HUES64 (cell line): ENCODE data around the gene YJEFN3. TPM values are rescaled to one million over a fixed set of nuclear protein-coding genes. Genes with fewer than 3 reads are reported as not detected.

ENCODE experiments used
- H3K27ac ChIP-seq: 2 replicates; pipeline ENCODE4 v1.7.0; 2013; ENCODE audit warnings: low read depth, low read length, inconsistent platforms
- H3K27me3 ChIP-seq: 2 replicates; pipeline ENCODE4 v1.6.1; 2013; ENCODE audit warnings: mild to moderate bottlenecking, low read length; ENCODE audit not compliant: insufficient read depth
- H3K36me3 ChIP-seq: 2 replicates; pipeline ENCODE4 v1.6.1; 2013; ENCODE audit warnings: mild to moderate bottlenecking, low read length; ENCODE audit not compliant: insufficient read depth
- H3K4me1 ChIP-seq: 2 replicates; pipeline ENCODE4 v1.6.1; 2013; ENCODE audit warnings: mild to moderate bottlenecking, low read length, moderate library complexity; ENCODE audit not compliant: insufficient read depth
- H3K4me3 ChIP-seq: 2 replicates; pipeline ENCODE4 v1.5.1; 2013; ENCODE audit warnings: mild to moderate bottlenecking, low read length, moderate library complexity
- H3K9ac ChIP-seq: 2 replicates; pipeline ENCODE4 v1.6.1; 2013; ENCODE audit warnings: mild to moderate bottlenecking, low read depth, low read length
- H3K9me3 ChIP-seq: 2 replicates; pipeline ENCODE4 v1.6.1; 2013; ENCODE audit warnings: low read depth, low read length; ENCODE audit not compliant: insufficient read depth
- WGBS: fragments of 150-250, 120-280 bp; methylation state at CpG from one replicate; pipeline ENCODE4 v1.1.7; 2013; ENCODE audit warnings: missing lambda C conversion rate; 5-methylcytosine and 5-hydroxymethylcytosine counted together
- polyA plus RNA-seq, 2 experiments: library from polyadenylated mRNA; stranded (reverse); fragments of 50-300 nt; gene quantifications; one replicate each; pipeline ENCODE4 v1.2.3, GENCODE V29; 2013

The YJEFN3 gene
- 3.3 TPM for polyA plus RNA-seq (2013, experiment 1 of 2)
- polyA plus RNA-seq (2013, experiment 2 of 2), result 2.7 TPM

DNA sequence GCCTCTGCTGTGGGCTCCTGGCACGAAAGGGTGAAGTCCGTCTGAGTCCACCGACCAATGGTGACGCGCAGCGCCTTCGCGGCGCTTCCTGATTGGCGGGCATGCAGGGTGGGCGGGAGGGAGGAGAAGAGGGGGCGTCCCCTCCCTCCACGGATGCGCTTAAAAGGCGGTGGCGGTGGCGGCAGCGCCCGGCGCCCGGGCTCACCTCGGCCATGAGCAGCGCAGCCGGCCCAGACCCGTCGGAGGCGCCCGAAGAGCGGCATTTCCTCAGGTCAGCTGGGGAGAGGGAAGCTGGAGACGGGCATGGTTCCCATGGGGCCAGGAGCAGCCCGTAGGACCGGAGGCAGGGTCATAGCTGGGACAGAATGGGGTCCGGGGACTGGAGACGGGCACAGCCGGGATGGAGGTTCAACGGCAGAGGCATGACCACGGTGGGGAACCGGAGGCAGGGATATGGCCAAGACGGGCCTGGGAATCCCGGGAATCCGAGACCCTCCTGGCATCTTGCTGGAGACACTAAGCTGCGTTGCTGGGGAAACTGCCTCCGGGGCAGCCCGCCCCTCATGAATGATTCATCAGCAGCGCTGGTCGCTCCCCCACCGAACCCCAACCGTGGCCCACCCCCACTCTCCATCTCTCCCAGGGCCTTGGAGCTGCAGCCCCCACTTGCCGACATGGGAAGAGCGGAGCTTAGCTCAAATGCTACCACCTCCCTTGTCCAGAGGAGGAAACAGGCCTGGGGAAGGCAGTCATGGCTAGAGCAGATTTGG is at the start of gene YJEFN3:
YJEFN3 (plus strand) TSS at position 191 of the 770 bp plus-strand sequence; CDS start at position 213, 22 bp downstream.
- H3K36me3 ChIP-seq, result peaks cover 33% of the 10 kb centered on the region
- H3K4me3 ChIP-seq, result no peak within 1 kb of the TSS
- no peaks in the 10 kb centered on the region for H3K27me3 ChIP-seq
- no peak within 1 kb of the TSS for H3K27ac ChIP-seq
- no peaks in the 10 kb centered on the region for H3K9me3 ChIP-seq
- WGBS, result 91% methylated on average over 50 of the region's 50 CpGs
- no peak within 1 kb of the TSS for H3K9ac ChIP-seq
- H3K4me1 ChIP-seq, result no peaks in the 10 kb centered on the region

DNA sequence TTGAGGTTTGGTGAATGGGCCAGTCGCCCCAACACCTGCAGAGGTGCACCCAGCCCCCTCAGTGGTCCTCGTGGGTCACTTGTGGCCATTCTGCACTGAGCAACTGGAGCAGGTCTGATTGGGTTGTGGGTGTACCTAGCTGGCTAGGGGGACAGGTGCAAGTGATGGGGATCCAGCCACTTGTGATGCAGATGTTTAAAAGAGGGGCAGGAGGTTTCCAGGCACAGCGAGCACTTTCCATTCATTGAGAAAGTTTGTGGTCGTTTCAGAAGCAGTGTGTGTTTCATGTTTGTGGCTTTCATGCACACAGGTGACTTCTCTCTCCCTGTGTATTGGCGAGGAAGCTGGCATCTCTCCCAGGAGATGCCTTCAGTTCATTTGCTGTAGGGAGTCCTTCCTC is 48.0 kb upstream of the YJEFN3 start:
- Histone ChIP-seq H3K9ac (no peak overlapping the region), H3K4me3 (no peak overlapping the region), H3K9me3 (no peaks in the 10 kb centered on the region), H3K36me3 (peaks cover 33% of the 10 kb centered on the region), H3K27me3 (no peaks in the 10 kb centered on the region), H3K4me1 (peaks cover 15% of the 10 kb centered on the region), H3K27ac (no peak overlapping the region)
- WGBS, result 93% methylated on average over 5 of the region's 5 CpGs

DNA sequence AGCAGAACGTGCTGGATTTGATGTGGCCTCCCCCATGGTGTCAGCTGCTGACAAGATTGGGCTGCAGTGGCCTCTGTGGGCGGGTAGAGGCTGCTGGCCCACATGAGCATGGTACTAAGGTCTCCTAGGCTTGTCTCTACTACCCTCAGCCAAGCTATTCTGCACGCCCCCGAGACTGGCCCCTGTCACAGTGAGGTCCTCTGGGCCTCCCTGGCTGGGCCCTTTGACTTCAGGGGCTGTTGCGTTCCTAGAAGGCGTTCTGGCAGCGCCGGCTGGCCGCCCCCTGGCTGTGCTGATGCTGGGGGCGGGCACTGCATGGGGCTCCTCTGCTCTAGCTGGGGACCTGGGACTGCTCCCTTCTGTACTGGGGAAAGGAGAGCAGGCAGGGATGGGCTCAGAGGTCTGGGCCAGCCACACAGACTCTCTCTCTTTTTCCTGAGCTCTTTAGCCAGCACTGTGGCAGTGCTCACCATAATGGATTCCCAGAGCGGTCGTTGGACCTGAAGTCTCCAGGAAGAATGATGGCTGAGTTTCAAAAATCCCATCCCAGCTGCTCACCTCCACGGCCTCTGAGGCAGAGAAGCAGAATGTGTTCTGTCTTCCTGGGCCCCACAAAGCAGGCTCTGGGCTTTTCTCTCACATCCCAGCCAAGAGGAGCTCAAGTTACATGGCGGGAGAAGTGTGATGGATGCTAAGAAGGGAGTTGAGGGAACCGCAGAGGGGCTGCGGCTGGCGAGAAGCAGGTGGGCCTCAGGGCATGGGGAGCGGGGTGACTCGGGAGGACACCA is 45.7 kb upstream of the YJEFN3 start:
- H3K36me3 ChIP-seq, result peaks cover 36% of the 10 kb centered on the region
- no peaks in the 10 kb centered on the region for H3K9me3 ChIP-seq
- no peak overlapping the region for H3K9ac ChIP-seq
- H3K27ac ChIP-seq, result no peak overlapping the region
- H3K27me3 ChIP-seq, result no peaks in the 10 kb centered on the region
- H3K4me1 ChIP-seq, result peaks cover 16% of the 10 kb centered on the region
- H3K4me3 ChIP-seq, result no peak overlapping the region
- WGBS, result 93% methylated on average over 19 of the region's 19 CpGs

DNA sequence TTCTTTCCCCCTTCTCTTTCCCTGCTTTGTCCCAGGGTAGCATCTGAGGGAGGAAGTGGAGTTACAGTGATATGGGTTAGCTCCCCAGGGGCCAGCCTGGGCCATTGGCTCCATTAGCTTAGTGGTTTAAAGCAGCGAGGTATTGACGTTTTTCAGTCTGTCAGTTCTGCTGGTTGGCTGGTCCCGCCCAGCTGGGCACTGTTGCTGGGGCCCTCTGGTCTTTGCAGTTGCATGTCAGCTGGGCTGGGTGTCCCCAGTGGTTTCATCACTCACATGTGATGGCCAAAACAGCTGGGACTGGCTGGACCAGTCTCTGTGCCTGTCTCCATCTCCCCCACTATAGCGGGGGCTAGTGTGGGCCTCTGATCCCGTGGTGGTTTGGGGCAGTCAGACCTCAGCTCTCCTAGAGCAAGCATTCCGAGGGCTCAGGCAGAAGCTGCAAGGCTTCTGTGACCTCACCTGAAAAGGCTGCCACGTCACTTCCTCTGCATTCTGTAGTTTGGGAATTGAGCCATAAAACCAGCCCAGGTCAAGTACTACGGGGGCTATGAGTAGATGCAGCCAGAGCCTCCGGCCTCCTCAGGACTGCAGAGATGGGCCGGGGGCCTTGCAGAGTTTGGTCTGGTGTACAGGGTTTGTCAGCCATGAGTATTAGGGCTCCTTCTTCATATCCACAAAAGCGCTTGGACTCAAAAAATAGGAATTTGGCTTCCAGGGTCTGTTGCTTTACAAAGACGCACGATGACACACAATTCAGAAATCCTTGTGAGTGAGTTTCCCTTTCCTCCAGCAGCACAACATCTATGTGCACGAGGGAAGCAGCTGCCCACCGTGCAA is 43.3 kb upstream of the YJEFN3 start:
- Histone ChIP-seq H3K9ac (0 out of 2 replicates have a peak overlapping the region, but pooled peaks have one; percentile 16), H3K27ac (peak overlapping the region; percentile 42; the same call in 1 of the 2 replicates), H3K9me3 (no peaks in the 10 kb centered on the region), H3K4me3 (no peak overlapping the region), H3K27me3 (no peaks in the 10 kb centered on the region), H3K4me1 (peaks cover 37% of the 10 kb centered on the region), H3K36me3 (peaks cover 26% of the 10 kb centered on the region)
- WGBS, result 91% methylated on average over 15 of the region's 15 CpGs

DNA sequence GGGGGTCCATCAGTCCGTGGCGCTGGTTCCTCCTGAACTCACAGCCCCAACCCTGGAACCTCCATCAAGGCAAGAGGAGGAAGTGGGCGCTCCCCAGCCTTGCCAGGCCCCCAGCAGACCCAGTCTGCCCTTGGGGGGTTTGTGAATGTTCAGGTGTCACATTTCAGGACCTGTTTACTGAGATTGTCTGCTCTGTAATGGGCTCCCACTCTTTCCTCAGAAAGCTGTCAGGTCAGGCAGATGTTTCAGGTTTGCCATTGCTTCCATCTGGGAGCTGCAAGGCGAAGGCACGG is 42.8 kb upstream of the YJEFN3 start:
- H3K36me3 ChIP-seq, result peaks cover 24% of the 10 kb centered on the region
- no peak overlapping the region for H3K9ac ChIP-seq
- H3K4me1 ChIP-seq, result peaks cover 37% of the 10 kb centered on the region
- H3K27me3 ChIP-seq, result no peaks in the 10 kb centered on the region
- 92% methylated on average over 5 of the region's 5 CpGs for WGBS
- no peak overlapping the region for H3K27ac ChIP-seq
- H3K9me3 ChIP-seq, result no peaks in the 10 kb centered on the region
- no peak overlapping the region for H3K4me3 ChIP-seq

DNA sequence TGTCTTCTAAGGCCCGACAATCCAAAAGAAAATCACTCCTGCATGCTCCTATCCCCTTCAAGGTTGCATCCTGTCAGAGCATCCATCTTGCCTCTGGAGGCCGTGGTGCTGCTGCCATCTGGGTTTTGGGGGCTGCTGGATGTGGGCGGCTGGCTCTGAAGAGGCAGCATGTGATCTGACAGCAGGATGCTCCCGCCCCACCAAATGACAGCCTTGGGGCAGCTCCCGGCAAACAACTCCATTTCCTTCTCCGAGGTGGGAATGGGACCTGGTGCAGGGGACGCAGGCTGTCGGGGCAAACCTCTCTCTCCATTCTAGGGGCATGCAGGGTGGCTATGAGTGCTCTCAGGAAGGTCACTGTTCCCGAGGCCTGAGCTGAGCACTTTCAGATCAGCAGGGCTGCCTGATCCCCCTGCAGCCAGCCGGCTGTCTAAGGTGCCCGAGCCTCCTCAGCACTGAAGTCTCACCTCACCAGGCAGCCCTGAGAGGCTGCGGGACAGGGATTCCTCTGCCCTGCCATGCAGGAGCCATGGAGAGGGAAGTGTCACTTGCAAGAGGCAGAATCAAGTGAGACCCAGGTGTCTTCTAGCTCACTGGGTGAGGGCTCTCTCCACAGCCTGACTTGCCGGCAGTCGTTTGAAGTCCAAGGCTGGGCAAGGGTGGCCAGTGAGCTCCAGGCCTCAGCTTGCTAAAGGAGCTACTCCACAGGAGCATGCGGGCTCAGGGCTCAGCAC is 42.2 kb upstream of the YJEFN3 start:
- WGBS, result 90% methylated on average over 15 of the region's 15 CpGs
- no peak overlapping the region for H3K27ac ChIP-seq
- peaks cover 37% of the 10 kb centered on the region for H3K4me1 ChIP-seq
- no peaks in the 10 kb centered on the region for H3K27me3 ChIP-seq
- H3K9ac ChIP-seq, result no peak overlapping the region; the same call in 1 of the 2 replicates
- no peaks in the 10 kb centered on the region for H3K9me3 ChIP-seq
- H3K36me3 ChIP-seq, result peaks cover 24% of the 10 kb centered on the region
- H3K4me3 ChIP-seq, result no peak overlapping the region

DNA sequence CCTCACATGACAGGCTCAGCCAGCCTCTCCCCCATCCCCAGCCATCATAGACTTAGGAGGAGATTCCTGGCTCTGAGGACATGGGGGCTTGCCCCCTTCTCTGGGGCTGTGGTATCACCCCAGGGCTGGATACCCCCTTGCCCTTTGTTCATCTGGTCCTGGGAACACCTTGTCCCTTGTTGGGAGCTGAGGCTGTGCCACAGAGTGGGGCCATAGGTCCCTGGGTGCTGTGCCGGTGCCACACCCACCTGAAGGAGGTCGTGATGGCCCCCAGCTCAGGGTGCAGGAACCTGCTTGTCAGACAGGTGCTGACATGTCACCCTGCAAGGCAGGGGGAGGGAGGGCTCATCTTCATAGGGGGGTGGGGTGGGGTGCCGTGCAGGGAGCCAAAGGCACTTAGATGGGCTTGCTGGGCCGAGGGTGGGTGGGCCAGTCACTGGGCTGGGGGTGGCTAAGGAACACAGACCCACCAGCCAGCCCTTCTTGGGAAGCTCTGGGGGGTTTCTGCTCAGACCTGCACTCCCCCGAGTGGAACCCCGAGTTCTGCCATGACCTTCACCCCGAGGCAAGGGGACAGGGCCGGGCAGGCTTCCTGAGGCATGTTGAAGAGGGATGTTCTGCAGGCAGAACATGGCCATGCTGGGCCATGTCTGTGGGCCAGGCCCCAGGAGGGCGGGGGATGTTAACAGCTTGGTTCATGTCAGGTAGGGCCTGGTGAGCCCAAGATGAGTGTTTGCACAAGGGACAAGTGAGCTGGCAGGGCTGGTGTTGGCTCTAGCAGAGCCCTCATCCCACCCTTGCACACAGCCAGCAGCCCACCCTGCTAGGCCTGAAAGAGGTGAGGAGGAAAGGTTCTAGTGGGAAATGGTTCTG is 41.4 kb upstream of the YJEFN3 start:
- H3K9ac ChIP-seq, result peak overlapping the region; percentile 20; the same call in 1 of the 2 replicates
- peak overlapping the region; percentile 84; the same call in 1 of the 2 replicates for H3K27ac ChIP-seq

GRCh38 chr19:19487950-19488874 is 40.5 kb upstream of the YJEFN3 start:
- H3K36me3 ChIP-seq, result peaks cover 25% of the 10 kb centered on the region
- H3K9ac ChIP-seq, result peak overlapping the region; percentile 47; the same call in 1 of the 2 replicates
- WGBS, result 83% methylated on average over 20 of the region's 20 CpGs
- no peaks in the 10 kb centered on the region for H3K27me3 ChIP-seq
- H3K4me3 ChIP-seq, result no peak overlapping the region
- peaks cover 37% of the 10 kb centered on the region for H3K4me1 ChIP-seq
- no peaks in the 10 kb centered on the region for H3K9me3 ChIP-seq
- peak overlapping the region; percentile 84 for H3K27ac ChIP-seq

More for the DNA sequence above, 41.4 kb upstream of the YJEFN3 start:
- Histone ChIP-seq H3K4me3 (no peak overlapping the region), H3K4me1 (peaks cover 37% of the 10 kb centered on the region), H3K9me3 (no peaks in the 10 kb centered on the region), H3K27me3 (no peaks in the 10 kb centered on the region), H3K36me3 (peaks cover 23% of the 10 kb centered on the region)
- 93% methylated on average over 9 of the region's 9 CpGs for WGBS
